GM18870 (cell line): ENCODE measurements around the gene NPTXR.
"Not testable (repeated sequence)": the region's sequence is repeated elsewhere in the genome, so short reads cannot be mapped to it uniquely, and the experiment has no call there.

Experiments
- ATAC-seq: cut with Tn5 transposase; IDR thresholded peaks from one replicate; pipeline ENCODE4 v1.9.1; 2021; ENCODE audit warnings: moderate library complexity; ENCODE audit not compliant: unreplicated experiment

NPTXR gene

DNA sequence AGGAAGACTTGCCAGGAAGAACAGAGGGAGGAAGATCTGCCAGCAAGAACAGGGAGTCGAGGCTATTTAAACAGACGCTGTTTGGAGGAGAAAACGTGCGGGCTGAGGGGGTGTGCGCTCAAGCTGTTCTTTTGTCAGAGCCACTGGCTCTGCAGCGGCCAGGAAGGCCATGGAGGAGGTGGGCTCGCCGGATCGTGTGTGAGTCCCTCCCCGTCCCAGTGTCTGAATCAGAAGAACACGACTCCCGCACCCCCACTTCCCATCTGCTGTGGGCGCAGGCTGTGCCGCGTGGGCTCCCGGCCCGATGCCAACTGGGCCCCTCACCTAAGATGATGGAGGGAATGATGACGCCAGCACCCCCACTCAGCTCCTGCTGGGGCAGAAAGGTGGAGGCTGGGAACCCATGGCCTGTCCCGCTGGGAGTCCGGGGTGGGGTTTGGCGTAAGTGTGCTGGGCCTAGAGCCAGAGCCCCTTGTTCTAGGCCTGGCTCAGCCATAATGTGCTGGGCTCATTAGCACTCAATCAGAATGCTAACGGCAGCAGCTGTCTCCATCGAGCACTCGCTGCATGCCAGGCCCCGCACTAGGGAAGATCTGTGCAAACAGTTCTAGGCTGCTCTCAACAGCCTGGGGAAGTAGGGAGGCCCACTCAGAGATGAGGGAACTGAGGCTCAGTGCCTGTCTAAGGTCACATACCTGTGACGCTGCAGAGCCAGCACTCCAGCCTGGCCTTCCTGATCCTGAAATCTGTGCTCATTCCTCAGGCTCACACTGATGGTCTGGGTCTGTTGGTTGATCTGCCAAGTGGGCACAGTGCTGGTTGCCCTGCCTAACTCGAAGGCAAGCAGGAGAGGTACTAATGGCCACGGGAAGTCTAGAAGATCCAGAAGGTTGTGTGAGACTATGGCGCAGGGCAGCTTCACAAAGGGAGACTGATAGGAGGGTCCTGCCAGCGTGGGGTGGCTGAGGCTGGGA lies 11.5 kb downstream of the NPTXR start:
- ATAC-seq = no peak

DNA sequence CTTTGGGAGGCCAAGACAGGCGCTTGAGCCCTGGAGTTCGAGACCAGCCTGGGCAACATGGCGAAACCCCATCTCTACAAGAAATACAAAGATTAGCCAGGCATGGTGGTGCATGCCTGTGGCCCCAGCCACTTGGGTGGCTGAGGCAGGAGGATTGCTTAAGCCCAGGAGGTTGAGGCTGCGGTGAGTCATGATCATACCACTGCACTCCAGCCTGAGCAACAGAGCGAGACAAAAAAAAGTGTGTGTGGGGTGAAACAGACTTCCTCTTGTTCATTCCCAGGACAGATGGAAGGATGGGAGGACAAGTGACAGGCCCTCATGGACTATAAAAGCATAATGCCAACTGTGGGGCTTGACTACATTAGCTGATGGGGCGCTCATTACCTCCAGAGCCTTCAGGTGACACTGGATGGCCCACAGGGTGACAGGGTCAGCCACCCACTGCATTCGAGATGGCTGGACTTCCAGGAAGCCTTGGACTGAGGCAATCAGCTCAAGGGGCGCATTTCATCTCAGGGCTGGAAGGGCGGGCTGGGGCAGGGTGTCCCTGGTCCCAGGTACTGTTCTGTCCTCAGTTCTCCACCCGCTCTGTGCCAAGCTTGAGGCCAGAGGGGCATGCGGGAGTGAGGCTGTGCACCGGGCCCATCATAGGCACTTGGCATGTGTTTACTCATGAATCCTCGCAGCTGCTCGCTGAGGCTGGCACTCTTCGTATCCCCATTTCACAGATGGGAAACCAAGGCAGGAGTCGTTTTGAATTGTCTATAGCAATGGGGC lies 12.5 kb downstream of the NPTXR start:
- no peak for ATAC-seq

DNA sequence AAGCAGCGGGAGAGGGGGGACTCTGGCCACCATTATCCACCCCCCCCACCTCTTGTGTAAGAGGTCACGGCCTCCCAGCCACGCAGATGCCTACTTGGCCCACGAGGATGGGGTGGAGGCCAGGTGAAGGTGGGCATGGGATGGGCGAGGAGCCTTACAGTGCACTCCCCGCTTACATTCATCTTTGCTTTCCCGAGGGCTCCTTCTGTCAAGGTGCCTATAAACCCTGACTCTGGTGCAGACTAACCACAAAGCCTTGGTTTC lies 13.1 kb downstream of the NPTXR start:
- no peak for ATAC-seq

DNA sequence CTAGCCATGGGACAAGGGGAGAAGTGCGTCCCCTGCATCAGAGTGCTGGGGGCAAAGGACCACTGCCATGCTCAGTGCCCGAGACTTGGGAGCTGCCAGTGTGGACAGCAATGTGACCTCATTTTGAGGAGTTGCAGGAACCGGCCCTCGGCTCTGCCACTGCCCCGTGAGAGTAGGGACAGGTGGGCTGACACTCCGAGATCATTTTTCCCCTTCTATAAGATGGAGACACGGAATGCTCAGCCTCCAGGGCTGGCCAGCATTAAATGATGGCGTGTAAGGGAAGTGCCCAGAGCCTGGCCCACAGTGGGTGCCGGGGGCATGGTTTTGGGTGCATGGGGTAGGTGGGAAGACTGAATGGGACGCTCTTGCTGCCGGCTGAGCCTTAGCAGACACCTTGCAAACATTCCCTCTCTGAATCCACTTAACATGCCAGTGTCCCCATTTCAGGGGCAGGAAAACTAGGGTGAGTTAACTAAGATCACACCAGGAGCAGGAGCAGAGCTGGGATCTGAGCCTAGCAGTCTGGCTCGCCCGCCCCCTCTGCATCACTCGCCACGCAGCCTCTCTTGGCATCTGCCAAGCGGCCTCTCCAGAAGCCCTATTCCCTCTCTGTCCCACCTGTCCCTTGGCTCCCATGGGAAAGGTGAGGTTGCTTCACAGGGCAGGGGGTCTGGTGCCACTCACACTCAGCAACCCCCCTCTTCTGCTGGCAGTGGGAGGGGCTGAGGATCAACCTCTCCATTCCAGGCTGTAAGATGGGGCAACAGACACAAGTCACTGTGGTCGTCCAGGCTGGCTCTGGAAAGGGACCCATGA lies 13.6 kb downstream of the NPTXR start:
- no peak for ATAC-seq

DNA sequence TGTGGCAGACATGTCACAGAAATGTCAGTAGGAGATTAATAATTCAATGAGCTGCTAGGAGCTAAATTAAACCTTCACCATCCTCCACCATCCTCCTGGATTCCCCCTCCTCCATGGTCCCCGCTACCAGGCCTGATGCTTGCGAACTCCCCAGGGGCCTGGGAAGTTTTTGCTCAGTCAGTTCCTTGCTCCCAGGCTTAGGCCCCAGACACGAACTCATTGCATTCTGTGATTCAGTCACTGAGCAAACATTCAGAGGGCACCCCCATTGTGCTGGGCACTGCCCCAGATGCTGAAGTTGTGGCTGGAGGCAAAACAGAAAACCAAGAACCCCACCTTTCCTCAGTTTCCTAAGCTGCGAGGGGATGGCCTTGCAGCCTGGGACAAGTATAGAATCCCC lies 14.3 kb downstream of the NPTXR start:
- no peak for ATAC-seq

DNA sequence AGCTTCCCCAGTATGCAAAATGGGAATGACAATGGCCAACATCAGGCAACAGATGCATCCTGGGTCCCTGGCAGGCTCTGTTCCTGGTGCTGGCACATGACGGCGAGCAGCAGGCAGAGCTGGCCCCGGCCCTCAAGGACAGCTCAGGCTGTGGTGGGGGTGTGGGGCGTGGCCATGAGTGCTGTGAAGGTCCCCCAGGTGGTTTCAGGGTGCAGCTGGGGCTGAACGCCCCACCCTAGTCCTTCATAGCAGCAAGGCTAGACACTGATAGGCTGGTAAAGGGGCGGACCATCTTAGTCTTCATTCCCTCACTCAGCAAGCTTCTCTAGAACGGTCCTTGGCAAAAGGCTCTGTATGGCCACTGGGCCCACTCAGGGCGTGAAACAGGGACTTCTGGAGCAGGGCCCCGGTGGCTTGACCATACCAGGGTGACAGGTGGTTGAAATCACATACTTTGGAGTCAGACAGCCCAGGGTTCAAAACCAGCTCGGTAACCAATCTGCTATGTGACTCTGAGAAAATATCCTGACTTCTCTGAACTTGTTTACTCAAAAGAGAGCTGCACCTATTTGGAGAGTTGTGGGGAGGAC lies 15.1 kb downstream of the NPTXR start:
- no peak for ATAC-seq

DNA sequence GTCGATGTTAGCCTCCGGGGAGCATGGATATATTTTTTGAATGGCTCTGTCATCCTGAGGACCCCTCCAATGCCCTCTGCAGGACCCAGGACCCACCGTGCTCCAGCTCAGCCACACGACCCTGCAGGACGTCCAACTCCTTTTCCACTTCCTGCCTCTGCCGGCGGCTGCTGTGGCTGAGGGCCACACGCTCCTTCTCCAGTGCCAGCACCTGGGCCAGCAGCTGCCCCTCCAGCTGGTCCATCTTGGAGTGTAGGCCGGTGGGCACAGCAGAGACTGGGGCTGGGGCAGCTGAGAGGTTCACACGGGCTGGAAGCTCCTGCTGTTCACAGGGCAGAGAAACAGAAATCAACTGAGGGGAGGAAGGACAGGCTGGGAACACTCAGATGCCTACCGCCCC lies 15.6 kb downstream of the NPTXR start:
- ATAC-seq = no peak

DNA sequence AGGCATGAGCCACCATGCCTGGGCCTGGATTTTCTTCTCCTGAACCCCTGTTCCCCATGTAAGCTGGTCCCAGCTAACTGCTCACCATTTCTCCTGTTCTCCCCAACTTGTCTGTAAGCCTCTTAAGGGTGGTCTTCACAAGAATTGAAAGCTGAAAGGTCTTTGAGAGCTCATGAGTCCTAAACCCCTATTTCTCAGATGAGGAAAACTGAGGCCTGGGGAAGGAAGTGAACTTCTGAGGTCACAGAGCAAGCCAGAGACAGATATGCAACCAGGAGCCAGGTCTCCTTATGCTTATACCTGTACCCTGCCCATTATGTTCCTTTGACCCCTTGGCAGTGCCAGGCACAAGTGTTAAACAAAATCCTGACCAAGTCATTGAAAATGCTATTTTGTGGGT lies 16.3 kb downstream of the NPTXR start:
- ATAC-seq = no peak

DNA sequence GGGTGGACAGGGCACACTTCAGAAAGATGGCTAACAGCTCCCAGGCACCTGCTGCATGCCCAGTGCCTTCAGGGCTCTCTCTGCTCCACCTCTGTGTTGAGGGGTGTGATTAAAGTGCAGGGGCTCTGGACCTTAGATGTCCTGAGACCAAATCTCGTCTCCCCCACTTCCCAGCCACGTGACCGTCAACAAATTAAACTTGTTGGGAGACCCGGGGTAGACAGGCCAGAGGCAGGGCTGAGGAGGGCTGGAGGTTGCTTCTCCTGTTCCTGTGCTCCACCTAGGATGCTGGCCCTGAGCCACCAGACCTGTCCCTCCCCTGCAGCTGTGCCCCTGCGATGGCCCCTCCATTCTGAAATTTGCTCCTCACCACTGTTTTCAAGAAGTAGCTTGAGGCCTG lies 17.0 kb downstream of the NPTXR start:
- no peak for ATAC-seq

DNA sequence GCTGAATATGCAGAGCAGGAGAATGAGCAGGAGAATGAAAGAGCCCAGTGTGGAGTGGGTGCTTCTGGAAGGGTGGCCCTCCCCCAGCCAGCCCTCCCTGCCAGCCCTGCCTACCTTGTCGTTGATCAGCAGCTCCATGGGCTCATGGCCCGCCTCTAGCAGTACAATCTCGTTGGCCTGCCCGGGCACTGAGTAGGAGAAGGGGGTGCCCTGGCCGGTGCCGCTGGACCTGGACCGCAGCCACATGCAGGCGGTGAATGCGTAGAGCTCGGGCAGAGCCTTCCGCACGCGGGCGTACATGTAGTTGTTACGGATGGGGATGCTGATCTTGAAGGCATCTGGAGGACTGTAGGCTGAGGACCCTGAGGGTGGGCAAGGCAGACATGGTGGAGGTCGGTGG lies 17.4 kb downstream of the NPTXR start:
- ATAC-seq = no peak

DNA sequence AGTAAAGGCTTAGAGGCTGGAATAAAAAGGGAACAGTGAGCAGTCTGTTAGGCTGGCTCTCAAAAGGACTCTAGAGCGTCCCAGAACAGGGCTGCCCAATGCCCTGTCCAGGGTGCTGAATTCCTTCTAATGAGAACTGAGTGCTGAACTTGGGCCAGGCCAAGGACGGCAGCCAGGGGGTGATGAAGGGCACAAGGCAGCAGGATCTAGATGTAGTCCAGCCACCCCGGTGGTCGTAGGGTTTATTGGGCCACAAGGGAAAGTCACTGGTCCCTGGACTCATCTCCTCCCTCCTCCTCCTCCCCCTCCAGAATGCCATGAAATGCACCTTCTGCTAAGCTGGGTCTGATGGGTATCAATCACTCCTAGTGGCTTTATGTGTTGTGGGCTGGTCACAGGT lies 19.2 kb downstream of the NPTXR start:
- no peak for ATAC-seq

DNA sequence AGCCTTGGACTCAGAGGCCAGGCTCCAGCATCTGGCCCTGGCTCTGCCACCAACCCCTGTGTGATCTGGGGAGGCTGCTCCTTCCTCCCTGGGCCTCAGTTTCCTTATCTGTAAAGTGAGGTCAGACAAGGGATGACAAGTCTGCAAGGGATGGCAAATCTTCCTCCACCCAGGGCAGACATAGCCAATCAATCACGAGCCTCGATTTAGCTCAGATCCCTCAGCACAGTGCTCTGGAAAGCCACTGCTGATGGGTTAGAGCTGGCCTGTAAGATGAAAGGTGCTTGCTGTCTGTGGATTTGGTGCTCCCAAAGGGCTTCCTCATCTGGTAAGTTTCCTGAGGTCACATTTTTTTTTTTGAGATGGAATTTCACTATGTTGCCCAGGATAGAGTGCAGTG lies 20.2 kb downstream of the NPTXR start:
- ATAC-seq = no peak

DNA sequence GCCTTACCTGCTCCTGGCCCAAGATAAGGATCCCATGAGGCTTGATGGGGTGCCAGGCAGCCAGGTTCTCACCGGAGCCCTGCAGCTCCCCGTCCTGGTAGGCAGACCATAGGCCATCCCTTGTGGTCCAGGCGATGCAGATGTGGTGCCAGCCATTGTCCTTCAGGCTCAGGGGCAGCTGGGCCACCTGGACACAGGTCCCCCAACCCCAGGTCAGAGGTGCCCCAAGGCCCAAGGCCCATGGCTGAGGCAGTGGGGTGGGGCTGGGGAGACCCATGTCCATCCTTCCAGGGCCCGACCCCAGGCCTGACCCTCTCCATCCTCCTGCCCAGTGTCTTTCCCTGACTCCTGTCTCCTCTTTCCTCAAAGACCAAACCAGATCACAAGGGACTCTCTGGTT lies 20.8 kb downstream of the NPTXR start:
- no peak for ATAC-seq

DNA sequence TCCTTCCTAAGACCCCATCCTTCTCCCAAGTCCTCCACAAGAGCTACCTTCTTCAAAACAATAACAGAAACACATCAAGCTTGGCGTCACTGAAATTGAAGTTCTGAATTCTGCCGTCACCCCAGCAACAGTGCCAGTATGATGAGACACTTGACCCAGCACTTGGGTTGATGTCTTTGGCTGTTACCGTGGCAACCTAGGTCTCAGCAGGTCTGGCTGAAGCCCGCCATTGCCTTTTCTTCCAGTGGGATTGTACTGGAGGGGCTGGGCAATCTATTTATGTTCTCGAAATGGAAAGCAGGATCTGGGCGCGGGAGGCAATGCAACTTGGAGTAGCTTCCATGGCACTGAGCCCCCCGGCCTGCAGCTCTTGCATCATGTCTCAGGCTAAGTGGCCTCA lies 23.8 kb downstream of the NPTXR start:
- no peak for ATAC-seq

DNA sequence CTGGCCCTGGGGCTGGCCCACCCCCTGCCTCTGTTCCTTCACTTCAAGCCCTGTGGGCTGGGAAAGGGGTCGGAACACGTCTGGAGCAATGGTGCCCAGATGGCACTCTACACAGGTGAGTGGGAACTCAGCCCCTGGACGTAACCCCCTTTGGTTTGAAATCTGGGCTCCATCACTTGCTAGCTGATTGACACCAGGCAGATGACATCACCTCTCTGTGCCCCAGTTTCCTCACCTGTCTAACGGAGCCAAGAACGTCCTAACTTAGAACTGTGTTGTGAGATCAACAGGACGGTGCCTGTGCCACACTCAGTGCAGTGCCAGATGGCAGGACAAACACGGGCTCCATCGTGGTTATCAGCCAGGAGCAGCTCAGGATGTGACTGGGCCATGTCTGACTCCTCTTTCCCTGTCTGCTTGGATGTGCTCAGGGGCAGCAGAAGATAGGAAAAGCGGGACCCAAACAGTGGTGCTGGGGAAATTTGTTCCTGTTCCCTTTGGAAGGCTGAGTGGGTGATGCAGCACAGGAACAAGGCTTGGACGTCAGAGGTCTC lies 24.4 kb downstream of the NPTXR start:
- ATAC-seq = no peak

DNA sequence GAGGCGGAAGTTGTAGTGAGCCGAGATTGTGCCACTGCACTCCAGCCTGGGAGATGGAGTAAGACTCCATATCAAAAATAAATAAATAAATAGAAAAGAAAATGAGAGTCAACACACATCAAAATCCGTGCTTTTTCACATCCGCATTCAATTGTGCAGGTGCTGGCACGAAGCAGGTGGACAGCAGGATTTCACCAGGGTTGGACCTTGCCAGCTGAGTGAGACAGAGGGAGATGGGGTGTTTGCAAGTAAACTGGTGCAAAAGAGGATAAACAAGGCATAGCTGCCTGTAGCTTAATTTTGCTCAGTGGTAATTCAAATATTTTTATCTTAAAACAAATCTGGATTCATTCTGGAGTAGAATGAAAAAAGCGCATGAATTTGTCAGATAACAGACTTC lies 26.6 kb downstream of the NPTXR start:
- no peak for ATAC-seq

DNA sequence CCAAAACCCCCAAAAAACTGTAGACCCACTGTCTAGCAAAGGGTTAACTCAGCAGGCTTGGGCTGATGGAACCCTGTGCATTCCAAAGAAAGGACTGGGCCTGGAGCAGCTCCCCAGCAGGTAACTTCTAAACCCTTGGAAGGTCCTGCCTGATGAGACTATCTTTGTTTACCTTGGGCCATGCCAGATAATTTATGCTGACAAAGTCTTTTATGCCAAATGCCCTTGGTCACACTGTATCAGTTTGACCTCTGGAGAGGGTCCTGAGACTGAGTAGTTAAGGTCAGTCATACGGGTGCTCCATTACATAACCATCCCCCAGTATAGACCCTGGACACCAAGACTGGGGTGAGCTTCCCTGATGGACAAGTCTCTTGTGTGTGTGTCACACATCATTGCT lies 28.0 kb downstream of the NPTXR start:
- no peak for ATAC-seq

DNA sequence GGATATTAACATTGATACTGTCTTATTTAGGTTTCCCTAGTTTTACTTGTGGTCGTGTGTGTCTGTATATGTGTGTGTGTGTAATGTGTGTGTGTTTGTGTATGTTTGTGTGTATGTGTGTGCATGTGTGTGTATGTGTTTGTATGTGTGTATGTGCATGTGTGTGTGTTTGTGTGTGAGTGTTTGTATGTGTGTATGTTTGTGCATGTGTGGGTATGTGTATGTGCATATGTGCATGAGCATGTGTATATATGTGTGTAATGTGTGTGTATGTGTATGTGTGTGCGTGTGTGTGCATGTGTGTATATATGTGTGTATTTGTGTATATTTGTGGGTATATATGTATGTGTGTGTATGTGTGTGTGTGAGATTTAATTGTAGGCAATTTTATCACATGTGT lies 32.6 kb downstream of the NPTXR start:
- no peak for ATAC-seq

DNA sequence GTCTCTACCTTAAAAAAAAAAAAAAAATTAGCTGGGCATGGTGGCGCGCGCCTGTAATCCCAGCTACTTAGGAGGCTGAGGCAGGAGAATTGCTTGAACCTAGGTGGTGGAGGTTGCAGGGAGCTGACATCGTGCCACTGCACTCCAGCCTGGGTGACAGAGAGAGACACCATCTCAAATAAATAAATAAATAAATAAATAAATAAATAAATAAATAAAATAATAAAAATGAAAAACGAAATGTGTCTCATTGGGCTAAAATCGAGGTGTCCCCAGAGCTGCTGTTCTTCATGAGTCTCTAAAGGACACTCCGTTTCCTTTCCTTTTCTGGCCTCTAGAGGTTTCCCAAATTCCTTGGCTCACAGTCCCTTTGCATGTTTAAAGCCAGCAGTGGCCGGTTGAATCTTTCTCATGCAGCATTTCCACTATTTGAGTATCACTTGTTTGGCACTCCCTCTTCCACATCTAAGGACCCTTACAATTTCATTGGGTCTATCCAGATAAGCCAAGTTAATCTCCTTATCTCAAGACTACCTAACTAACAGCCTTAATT lies 38.7 kb downstream of the NPTXR start:
- not testable (repeated sequence) for ATAC-seq

DNA sequence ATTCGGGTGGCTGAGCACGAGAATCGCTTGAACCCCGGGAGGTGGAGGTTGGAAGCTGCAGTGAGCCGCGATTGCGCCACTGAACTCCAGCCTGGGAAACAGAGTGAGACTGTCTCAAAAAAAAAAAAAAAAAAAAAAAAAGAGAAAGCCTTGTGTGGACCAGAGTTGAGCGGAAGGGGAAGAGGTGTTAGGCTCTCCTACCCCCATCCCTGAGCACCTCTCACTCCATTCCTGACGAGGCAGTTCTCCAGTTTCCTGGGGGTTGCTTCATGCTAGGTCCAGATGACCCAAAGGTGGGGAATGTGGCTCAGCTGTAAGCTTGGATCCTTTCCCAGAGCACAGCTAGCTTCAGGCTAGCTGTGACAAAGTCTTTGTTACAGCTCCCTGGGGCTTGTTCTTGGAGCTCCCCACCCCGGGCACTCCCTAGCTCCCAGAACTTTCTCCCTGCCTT lies 41.1 kb downstream of the NPTXR start:
- ATAC-seq = no peak
